GM12878 (cell line): ENCODE data around the gene UHRF1. TPM values are rescaled to one million over a fixed set of nuclear protein-coding genes. Genes with fewer than 3 reads are reported as not detected.
A peak's percentile ranks its signal among the peaks of the same experiment; 100 is the strongest.

Experiments used
- BHLHE40 ChIP-seq, 2 experiments: fragments of 450-650 bp in 1 of 2; IDR thresholded peaks; 2 replicates each; pipeline ENCODE4 v1.6.1; 2011 to 2017; ENCODE audit warnings: low read depth in 2 of 2, borderline replicate concordance in 1 of 2, improper control_type of control experiment in 1 of 2, low read length in 1 of 2, mild to moderate bottlenecking in 1 of 2
- FOXK2 ChIP-seq: fragments of 450-650 bp; IDR thresholded peaks from 2 replicates; pipeline ENCODE4 v1.6.1; 2017; ENCODE audit warnings: mild to moderate bottlenecking, moderate library complexity
- GATAD2B ChIP-seq: fragments of 450-650 bp; conservative IDR thresholded peaks from 2 replicates; pipeline ENCODE4 v1.6.1; 2017; ENCODE audit warnings: low read depth, mild to moderate bottlenecking, moderate library complexity
- HCFC1 ChIP-seq: fragments of 150-350 bp; IDR thresholded peaks from 2 replicates; pipeline ENCODE4 v1.6.1; 2014; ENCODE audit warnings: low read length
- IKZF1 ChIP-seq: fragments of 450-650 bp; conservative IDR thresholded peaks from 2 replicates; pipeline ENCODE4 v1.6.1; 2017; ENCODE audit warnings: antibody characterized with exemption, mild to moderate bottlenecking
- MEF2B ChIP-seq: fragments of 450-650 bp; IDR thresholded peaks from 2 replicates; pipeline ENCODE4 v1.6.1; 2018; ENCODE audit warnings: mild to moderate bottlenecking, moderate library complexity; ENCODE audit not compliant: partially characterized antibody, poor library complexity, severe bottlenecking
- RBBP5 ChIP-seq: fragments of 200-600 bp; sonication (generic); conservative IDR thresholded peaks from 2 replicates; pipeline ENCODE4 v1.6.1; 2016
- TCF3 ChIP-seq: IDR thresholded peaks from 2 replicates; pipeline ENCODE4 v1.6.1; 2012; ENCODE audit warnings: low read depth, mild to moderate bottlenecking, low read length, borderline replicate concordance; ENCODE audit not compliant: insufficient read depth
- polyA plus RNA-seq, 11 experiments: library from polyadenylated mRNA; depleted of rRNA in 4 of 11; unstranded in 6 of 11; stranded (reverse) in 5 of 11; fragments of >200 nt; fragmentation: Nextera tagmentation in 4 of 11; fragmentation: Illumina TruSeq in 1 of 11; extraction: Ambion mirVana in 4 of 11; extraction: Trizol in 1 of 11; gene quantifications; 1 replicate in 1 of 11; 2 replicates in 10 of 11; pipeline versions ENCODE4 v1.2.1 to v1.2.3, GENCODE V29; 2011 to 2016; ENCODE audit warnings: inconsistent platforms in 2 of 11, missing spikeins in 2 of 11, low read depth in 1 of 11
- total RNA-seq, 4 experiments: library from RNA; depleted of rRNA in 3 of 4; stranded (reverse); fragments of >200 nt in 3 of 4; fragmentation: Illumina TruSeq in 1 of 4; extraction: Trizol in 1 of 4; gene quantifications; 2 replicates each; pipeline versions ENCODE4 v1.2.1 to v1.2.3, GENCODE V29; 2013 to 2021
- TF ChIP-seq, protein P1 (sequence below): IDR thresholded peaks from 2 replicates; pipeline ENCODE4 v1.6.1; 2012; ENCODE audit warnings: improper control_type of control experiment, low read depth, low read length; ENCODE audit not compliant: insufficient replicate concordance
- TF ChIP-seq, protein P2 (sequence below): fragments of 450-650 bp; IDR thresholded peaks from 2 replicates; pipeline ENCODE4 v1.6.1; 2017; ENCODE audit warnings: mild to moderate bottlenecking, moderate library complexity

The UHRF1 gene
- total and polyA plus RNA-seq, 10 of the 15 experiments (the other 5 are each of a cell fraction or from before 2014, with no cell fraction given), result 13.0 to 109 (median 37.7) TPM

DNA sequence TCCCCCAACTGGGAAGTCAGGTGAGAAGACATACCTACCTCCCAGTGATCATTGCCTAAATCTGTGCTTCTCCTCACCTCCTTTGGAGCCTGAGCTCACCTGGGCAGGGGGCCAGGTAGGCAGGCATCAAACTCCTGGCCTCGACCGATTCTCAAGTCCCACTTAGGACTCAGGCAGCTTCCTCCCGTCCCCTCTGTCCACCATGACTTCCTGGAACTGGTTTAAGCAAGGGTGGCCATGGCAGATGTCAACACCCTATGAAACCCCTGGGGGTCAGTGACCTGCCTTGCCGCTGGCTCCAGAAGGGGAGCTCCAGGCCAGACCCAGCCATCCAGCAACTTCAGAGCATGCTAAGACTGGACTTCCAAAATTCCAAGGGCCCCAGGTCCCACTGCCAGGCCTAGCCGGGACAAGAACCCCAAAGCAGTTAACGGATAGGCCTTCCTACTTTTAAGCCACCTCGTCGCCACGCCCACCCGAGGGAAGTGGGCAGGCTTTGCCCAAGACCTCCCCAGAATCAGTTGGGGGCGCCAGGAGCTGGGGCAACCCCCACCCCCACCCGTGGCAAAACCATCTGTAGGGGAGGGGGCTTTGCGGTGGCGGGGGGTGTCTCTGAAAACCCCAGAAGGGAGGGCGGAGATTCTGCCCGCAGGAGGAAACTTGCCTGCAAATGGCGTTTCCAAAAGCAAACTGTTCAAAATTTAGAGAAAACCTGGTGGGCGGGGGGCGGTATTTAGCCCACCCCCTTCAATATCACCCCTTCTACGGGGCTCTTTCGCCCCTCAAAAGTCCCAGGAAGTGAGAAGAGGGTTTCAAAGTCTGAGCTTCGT lies 42.5 kb upstream of the UHRF1 start (continued):
- peak; percentile 63 for TF ChIP-seq MEF2B
- no peak for TF ChIP-seq TCF3
- no peak for TF ChIP-seq RBBP5
- peak; percentile 33; the same call in 1 of the 2 replicates for TF ChIP-seq IKZF1
- TF ChIP-seq, protein P1, sequence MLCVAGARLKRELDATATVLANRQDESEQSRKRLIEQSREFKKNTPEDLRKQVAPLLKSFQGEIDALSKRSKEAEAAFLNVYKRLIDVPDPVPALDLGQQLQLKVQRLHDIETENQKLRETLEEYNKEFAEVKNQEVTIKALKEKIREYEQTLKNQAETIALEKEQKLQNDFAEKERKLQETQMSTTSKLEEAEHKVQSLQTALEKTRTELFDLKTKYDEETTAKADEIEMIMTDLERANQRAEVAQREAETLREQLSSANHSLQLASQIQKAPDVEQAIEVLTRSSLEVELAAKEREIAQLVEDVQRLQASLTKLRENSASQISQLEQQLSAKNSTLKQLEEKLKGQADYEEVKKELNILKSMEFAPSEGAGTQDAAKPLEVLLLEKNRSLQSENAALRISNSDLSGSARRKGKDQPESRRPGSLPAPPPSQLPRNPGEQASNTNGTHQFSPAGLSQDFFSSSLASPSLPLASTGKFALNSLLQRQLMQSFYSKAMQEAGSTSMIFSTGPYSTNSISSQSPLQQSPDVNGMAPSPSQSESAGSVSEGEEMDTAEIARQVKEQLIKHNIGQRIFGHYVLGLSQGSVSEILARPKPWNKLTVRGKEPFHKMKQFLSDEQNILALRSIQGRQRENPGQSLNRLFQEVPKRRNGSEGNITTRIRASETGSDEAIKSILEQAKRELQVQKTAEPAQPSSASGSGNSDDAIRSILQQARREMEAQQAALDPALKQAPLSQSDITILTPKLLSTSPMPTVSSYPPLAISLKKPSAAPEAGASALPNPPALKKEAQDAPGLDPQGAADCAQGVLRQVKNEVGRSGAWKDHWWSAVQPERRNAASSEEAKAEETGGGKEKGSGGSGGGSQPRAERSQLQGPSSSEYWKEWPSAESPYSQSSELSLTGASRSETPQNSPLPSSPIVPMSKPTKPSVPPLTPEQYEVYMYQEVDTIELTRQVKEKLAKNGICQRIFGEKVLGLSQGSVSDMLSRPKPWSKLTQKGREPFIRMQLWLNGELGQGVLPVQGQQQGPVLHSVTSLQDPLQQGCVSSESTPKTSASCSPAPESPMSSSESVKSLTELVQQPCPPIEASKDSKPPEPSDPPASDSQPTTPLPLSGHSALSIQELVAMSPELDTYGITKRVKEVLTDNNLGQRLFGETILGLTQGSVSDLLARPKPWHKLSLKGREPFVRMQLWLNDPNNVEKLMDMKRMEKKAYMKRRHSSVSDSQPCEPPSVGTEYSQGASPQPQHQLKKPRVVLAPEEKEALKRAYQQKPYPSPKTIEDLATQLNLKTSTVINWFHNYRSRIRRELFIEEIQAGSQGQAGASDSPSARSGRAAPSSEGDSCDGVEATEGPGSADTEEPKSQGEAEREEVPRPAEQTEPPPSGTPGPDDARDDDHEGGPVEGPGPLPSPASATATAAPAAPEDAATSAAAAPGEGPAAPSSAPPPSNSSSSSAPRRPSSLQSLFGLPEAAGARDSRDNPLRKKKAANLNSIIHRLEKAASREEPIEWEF, result no peak
- TF ChIP-seq FOXK2, result 0 out of 2 replicates have a peak, but pooled peaks have one; percentile 9
- peak; percentile 29 for TF ChIP-seq GATAD2B
- 0 out of 2 replicates have a peak, but pooled peaks have one; percentile 18 for TF ChIP-seq HCFC1
- TF ChIP-seq, protein P2, sequence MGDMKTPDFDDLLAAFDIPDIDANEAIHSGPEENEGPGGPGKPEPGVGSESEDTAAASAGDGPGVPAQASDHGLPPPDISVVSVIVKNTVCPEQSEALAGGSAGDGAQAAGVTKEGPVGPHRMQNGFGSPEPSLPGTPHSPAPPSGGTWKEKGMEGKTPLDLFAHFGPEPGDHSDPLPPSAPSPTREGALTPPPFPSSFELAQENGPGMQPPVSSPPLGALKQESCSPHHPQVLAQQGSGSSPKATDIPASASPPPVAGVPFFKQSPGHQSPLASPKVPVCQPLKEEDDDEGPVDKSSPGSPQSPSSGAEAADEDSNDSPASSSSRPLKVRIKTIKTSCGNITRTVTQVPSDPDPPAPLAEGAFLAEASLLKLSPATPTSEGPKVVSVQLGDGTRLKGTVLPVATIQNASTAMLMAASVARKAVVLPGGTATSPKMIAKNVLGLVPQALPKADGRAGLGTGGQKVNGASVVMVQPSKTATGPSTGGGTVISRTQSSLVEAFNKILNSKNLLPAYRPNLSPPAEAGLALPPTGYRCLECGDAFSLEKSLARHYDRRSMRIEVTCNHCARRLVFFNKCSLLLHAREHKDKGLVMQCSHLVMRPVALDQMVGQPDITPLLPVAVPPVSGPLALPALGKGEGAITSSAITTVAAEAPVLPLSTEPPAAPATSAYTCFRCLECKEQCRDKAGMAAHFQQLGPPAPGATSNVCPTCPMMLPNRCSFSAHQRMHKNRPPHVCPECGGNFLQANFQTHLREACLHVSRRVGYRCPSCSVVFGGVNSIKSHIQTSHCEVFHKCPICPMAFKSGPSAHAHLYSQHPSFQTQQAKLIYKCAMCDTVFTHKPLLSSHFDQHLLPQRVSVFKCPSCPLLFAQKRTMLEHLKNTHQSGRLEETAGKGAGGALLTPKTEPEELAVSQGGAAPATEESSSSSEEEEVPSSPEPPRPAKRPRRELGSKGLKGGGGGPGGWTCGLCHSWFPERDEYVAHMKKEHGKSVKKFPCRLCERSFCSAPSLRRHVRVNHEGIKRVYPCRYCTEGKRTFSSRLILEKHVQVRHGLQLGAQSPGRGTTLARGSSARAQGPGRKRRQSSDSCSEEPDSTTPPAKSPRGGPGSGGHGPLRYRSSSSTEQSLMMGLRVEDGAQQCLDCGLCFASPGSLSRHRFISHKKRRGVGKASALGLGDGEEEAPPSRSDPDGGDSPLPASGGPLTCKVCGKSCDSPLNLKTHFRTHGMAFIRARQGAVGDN, result 0 out of 2 replicates have a peak, but pooled peaks have one; percentile 32
- TF ChIP-seq BHLHE40 (IDR thresholded peaks at IDR 0.05; ENCODE audit: borderline replicate concordance in 1 of 2, low read depth in 2 of 2, low read length in 1 of 2), result no peak
- TF ChIP-seq, all 136 proteins: peak for 18
